SK-N-SH (cell line): ENCODE results near the gene SNX5. TPM values are rescaled to one million over a fixed set of nuclear protein-coding genes. Genes with fewer than 3 reads are reported as not detected.

Source experiments
- CTCF ChIA-PET: fragments of 300-600, 350-600 bp; formaldehyde crosslinking; extraction: SDS; loops from one replicate; lab custom pipeline; 2021; lab: Yijun Ruan, JAX
- POLR2A ChIA-PET: fragments of 350-600 bp; sonication (Branson Sonifier 250); formaldehyde crosslinking; extraction: SDS; loops from one replicate; lab custom pipeline; 2020; ENCODE audit warnings: antibody characterized with exemption, inconsistent platforms; lab: Yijun Ruan, JAX
- DNase-seq: peaks from one replicate; pipeline ENCODE4 v3.0.0; 2012
- H2AFZ ChIP-seq: fragments of 200-600 bp; sonication (generic); 2 replicates; pipeline ENCODE4 v1.8.1; 2016; ENCODE audit warnings: antibody characterized with exemption, mild to moderate bottlenecking, low read depth
- H3F3A ChIP-seq: fragments of 200-600 bp; sonication (generic); replicated peaks from 2 replicates; pipeline ENCODE3; 2016; ENCODE audit warnings: antibody characterized with exemption, mild to moderate bottlenecking; ENCODE audit not compliant: insufficient read depth
- H3K27ac ChIP-seq, 2 experiments: fragments of 200-500 bp in 1 of 2; fragments of 200-600 bp in 1 of 2; sonication (Bioruptor generic) in 1 of 2; sonication (generic), shearing (Covaris generic) in 1 of 2; 2 replicates each; pipeline versions ENCODE4 v1.5.1 to v1.6.1; 2014 to 2016; ENCODE audit warnings: low read depth in 2 of 2, inconsistent platforms in 1 of 2, low read length in 1 of 2, mild to moderate bottlenecking in 1 of 2, mixed read lengths in 1 of 2
- H3K27me3 ChIP-seq: fragments of 200-600 bp; sonication (generic), shearing (Covaris generic); 2 replicates; pipeline ENCODE4 v1.6.1; 2016; ENCODE audit warnings: mixed run types; ENCODE audit not compliant: insufficient read depth
- H3K36me3 ChIP-seq, 2 experiments: fragments of 200-500 bp in 1 of 2; fragments of 200-600 bp in 1 of 2; sonication (Bioruptor generic) in 1 of 2; sonication (generic) in 1 of 2; replicated peaks in 1 of 2; 2 replicates each; pipeline versions ENCODE3 to v1.5.1; 2014 to 2016; ENCODE audit warnings: low read length in 1 of 2, mild to moderate bottlenecking in 1 of 2; ENCODE audit not compliant: insufficient read depth in 2 of 2, control insufficient read depth in 1 of 2
- H3K4me1 ChIP-seq, 2 experiments: fragments of 200-500 bp in 1 of 2; fragments of 200-600 bp in 1 of 2; sonication (Bioruptor generic) in 1 of 2; sonication (generic), shearing (Covaris generic) in 1 of 2; 2 replicates each; pipeline versions ENCODE4 v1.5.1 to v1.6.1; 2014 to 2016; ENCODE audit warnings: low read depth in 1 of 2, low read length in 1 of 2, mixed run types in 1 of 2; ENCODE audit not compliant: insufficient read depth in 2 of 2, control insufficient read depth in 1 of 2
- H3K4me2 ChIP-seq: fragments of 200-600 bp; sonication (generic), shearing (Covaris generic); 2 replicates; pipeline ENCODE4 v1.6.1; 2017; ENCODE audit warnings: mixed run types
- H3K4me3 ChIP-seq, 2 experiments: fragments of 200-500 bp in 1 of 2; fragments of 200-600 bp in 1 of 2; sonication (Bioruptor generic) in 1 of 2; sonication (generic), shearing (Covaris generic) in 1 of 2; 2 replicates each; pipeline versions ENCODE4 v1.5.1 to v1.8.1; 2014 to 2016; ENCODE audit warnings: low read depth in 2 of 2, inconsistent platforms in 1 of 2, low read length in 1 of 2, mild to moderate bottlenecking in 1 of 2, mixed read lengths in 1 of 2, moderate library complexity in 1 of 2
- H3K79me2 ChIP-seq: fragments of 200-600 bp; sonication (generic); 2 replicates; pipeline ENCODE4 v1.8.1; 2017; ENCODE audit warnings: mild to moderate bottlenecking; ENCODE audit not compliant: insufficient read depth
- H3K9ac ChIP-seq: fragments of 200-600 bp; sonication (generic); 2 replicates; pipeline ENCODE4 v1.6.1; 2017; ENCODE audit warnings: mixed run types
- H3K9me2 ChIP-seq: fragments of 200-600 bp; sonication (generic); 2 replicates; pipeline ENCODE4 v1.6.1; 2017; ENCODE audit warnings: mixed run types
- H3K9me3 ChIP-seq: fragments of 200-600 bp; sonication (generic); 2 replicates; pipeline ENCODE4 v1.6.1; 2017; ENCODE audit warnings: mixed run types, mild to moderate bottlenecking, moderate library complexity
- H4K20me1 ChIP-seq: fragments of 200-600 bp; sonication (generic); 2 replicates; pipeline ENCODE4 v1.6.1; 2017; ENCODE audit warnings: mild to moderate bottlenecking, mixed run types; ENCODE audit not compliant: insufficient read depth
- CHD2 ChIP-seq: fragments of 150-350 bp; IDR thresholded peaks from 2 replicates; pipeline ENCODE4 v1.6.1; 2018; ENCODE audit warnings: low read length; ENCODE audit not compliant: partially characterized antibody
- ELF1 ChIP-seq: IDR thresholded peaks from 2 replicates; pipeline ENCODE4 v1.4.0; 2012
- EP300 ChIP-seq, 2 experiments: IDR thresholded peaks; 2 replicates each; pipeline versions ENCODE4 v1.4.0 to v1.6.1; 2012; ENCODE audit warnings: borderline replicate concordance in 1 of 2, low read depth in 1 of 2, low read length in 1 of 2
- FOXJ3 ChIP-seq: sonication (generic); formaldehyde crosslinking; IDR thresholded peaks from 2 replicates; pipeline ENCODE4 v1.5.1; 2020; ENCODE audit warnings: mild to moderate bottlenecking, missing genetic modification reagents
- GATA2 ChIP-seq: sonication (generic); formaldehyde crosslinking; IDR thresholded peaks from 2 replicates; pipeline ENCODE4 v1.5.0; 2020; ENCODE audit warnings: mild to moderate bottlenecking, missing genetic modification reagents
- IRF3 ChIP-seq: fragments of 150-350 bp; IDR thresholded peaks from 2 replicates; pipeline ENCODE4 v1.6.1; 2016; ENCODE audit warnings: mild to moderate bottlenecking, low read depth, low read length
- MEF2A ChIP-seq: IDR thresholded peaks from 2 replicates; pipeline ENCODE4 v1.4.0; 2012; ENCODE audit warnings: low read depth, borderline replicate concordance
- MXI1 ChIP-seq: IDR thresholded peaks from 2 replicates; pipeline ENCODE4 v1.6.1; 2012; ENCODE audit warnings: mild to moderate bottlenecking, low read depth, low read length, improper control_type of control experiment
- NFIC ChIP-seq: IDR thresholded peaks from 2 replicates; pipeline ENCODE4 v1.4.0; 2012; ENCODE audit warnings: borderline replicate concordance
- NRF1 ChIP-seq: IDR thresholded peaks from 2 replicates; pipeline ENCODE4 v1.6.1; 2012; ENCODE audit warnings: low read depth, mild to moderate bottlenecking, low read length
- RAD21 ChIP-seq: IDR thresholded peaks from 2 replicates; pipeline ENCODE4 v1.6.1; 2012; ENCODE audit warnings: mild to moderate bottlenecking, low read length
- SMC3 ChIP-seq: IDR thresholded peaks from 2 replicates; pipeline ENCODE4 v1.6.1; 2012; ENCODE audit warnings: low read depth, low read length, improper control_type of control experiment
- TAF1 ChIP-seq: IDR thresholded peaks from 2 replicates; pipeline ENCODE4 v1.6.1; 2012; ENCODE audit warnings: low read depth, mild to moderate bottlenecking, low read length, moderate library complexity, borderline replicate concordance
- TEAD4 ChIP-seq: IDR thresholded peaks from 2 replicates; pipeline ENCODE4 v1.4.0; 2012; ENCODE audit warnings: mild to moderate bottlenecking, borderline replicate concordance; ENCODE audit not compliant: insufficient read depth
- YY1 ChIP-seq: IDR thresholded peaks from 2 replicates; pipeline ENCODE4 v1.4.0; 2012; ENCODE audit warnings: low read depth, mild to moderate bottlenecking
- WGBS: methylation state at CpG from one replicate; pipeline ENCODE4 v1.1.6; 2017; ENCODE audit warnings: low lambda C conversion rate; 5-methylcytosine and 5-hydroxymethylcytosine counted together
- polyA plus RNA-seq, 3 experiments: library from polyadenylated mRNA; depleted of rRNA; stranded (reverse); fragments of >200 nt; gene quantifications; 2 replicates each; pipeline ENCODE4 v1.2.3, GENCODE V29; 2012
- TF ChIP-seq, protein P1 (sequence below): IDR thresholded peaks from 2 replicates; pipeline ENCODE4 v1.4.0; 2012; ENCODE audit warnings: low read depth, borderline replicate concordance
- TF ChIP-seq, protein P2 (sequence below): IDR thresholded peaks from 2 replicates; pipeline ENCODE4 v1.6.1; 2012; ENCODE audit warnings: mild to moderate bottlenecking, low read depth, low read length, moderate library complexity

SNX5 gene
- polyA plus RNA-seq, 1 of the 3 experiments (the other 2 are of a cell fraction), result 76.2 TPM

- 68% methylated on average over 7 of the region's 7 CpGs for WGBS
These were observed 50.6 kb downstream of the SNX5 start for GRCh38 chr20:17917832-17918618.

GRCh38 chr20:17916433-17916891, 52.1 kb downstream of the SNX5 start:
- H3K79me2 ChIP-seq, result no peaks in the 10 kb centered on the region
- H4K20me1 ChIP-seq, result no peaks in the 10 kb centered on the region
- H2AFZ ChIP-seq, result no peak overlapping the region
- H3K4me2 ChIP-seq, result no peak overlapping the region
- CTCF ChIA-PET, result interaction anchor here (1.3 kb wide), 1 partner anchor 18 kb away, joined by 4 read pairs; no protein-coding TSS in a partner anchor
- no peaks in the 10 kb centered on the region for H3K4me1 ChIP-seq
- DNase-seq, result no peak
- no peaks in the 10 kb centered on the region for H3F3A ChIP-seq
- no peaks in the 10 kb centered on the region for H3K9me3 ChIP-seq
- H3K9me2 ChIP-seq, result no peaks in the 10 kb centered on the region
- H3K4me3 ChIP-seq, result no peak overlapping the region
- H3K36me3 ChIP-seq, result no peaks in the 10 kb centered on the region
- POLR2A ChIA-PET, result no interaction called here
- H3K27me3 ChIP-seq, result peaks cover 7% of the 10 kb centered on the region; the same call in 1 of the 2 replicates
- H3K27ac ChIP-seq, result no peak overlapping the region
- no peak overlapping the region for H3K9ac ChIP-seq
- WGBS, result 49% methylated on average over 3 of the region's 3 CpGs
- TF ChIP-seq TAF1 (no peak), SMC3 (no peak), NRF1 (no peak), ELF1 (no peak), GATA2 (no peak), TEAD4 (no peak), CHD2 (no peak), RAD21 (no peak), FOXJ3 (CRISPR knock-in tag) (no peak), MXI1 (no peak), NFIC (no peak), EP300 (IDR thresholded peaks at IDR 0.05; ENCODE audit: borderline replicate concordance in 1 of 2, low read depth in 1 of 2, low read length in 1 of 2) (no peak)
- TF ChIP-seq, protein P1, sequence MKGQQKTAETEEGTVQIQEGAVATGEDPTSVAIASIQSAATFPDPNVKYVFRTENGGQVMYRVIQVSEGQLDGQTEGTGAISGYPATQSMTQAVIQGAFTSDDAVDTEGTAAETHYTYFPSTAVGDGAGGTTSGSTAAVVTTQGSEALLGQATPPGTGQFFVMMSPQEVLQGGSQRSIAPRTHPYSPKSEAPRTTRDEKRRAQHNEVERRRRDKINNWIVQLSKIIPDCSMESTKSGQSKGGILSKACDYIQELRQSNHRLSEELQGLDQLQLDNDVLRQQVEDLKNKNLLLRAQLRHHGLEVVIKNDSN, result no peak
- TF ChIP-seq, protein P2, sequence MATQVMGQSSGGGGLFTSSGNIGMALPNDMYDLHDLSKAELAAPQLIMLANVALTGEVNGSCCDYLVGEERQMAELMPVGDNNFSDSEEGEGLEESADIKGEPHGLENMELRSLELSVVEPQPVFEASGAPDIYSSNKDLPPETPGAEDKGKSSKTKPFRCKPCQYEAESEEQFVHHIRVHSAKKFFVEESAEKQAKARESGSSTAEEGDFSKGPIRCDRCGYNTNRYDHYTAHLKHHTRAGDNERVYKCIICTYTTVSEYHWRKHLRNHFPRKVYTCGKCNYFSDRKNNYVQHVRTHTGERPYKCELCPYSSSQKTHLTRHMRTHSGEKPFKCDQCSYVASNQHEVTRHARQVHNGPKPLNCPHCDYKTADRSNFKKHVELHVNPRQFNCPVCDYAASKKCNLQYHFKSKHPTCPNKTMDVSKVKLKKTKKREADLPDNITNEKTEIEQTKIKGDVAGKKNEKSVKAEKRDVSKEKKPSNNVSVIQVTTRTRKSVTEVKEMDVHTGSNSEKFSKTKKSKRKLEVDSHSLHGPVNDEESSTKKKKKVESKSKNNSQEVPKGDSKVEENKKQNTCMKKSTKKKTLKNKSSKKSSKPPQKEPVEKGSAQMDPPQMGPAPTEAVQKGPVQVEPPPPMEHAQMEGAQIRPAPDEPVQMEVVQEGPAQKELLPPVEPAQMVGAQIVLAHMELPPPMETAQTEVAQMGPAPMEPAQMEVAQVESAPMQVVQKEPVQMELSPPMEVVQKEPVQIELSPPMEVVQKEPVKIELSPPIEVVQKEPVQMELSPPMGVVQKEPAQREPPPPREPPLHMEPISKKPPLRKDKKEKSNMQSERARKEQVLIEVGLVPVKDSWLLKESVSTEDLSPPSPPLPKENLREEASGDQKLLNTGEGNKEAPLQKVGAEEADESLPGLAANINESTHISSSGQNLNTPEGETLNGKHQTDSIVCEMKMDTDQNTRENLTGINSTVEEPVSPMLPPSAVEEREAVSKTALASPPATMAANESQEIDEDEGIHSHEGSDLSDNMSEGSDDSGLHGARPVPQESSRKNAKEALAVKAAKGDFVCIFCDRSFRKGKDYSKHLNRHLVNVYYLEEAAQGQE, result no peak

More at GRCh38 chr20:17917832-17918618, 50.6 kb downstream of the SNX5 start:
- DNase-seq, result no peak
- no peaks in the 10 kb centered on the region for H3K9me3 ChIP-seq
- no peaks in the 10 kb centered on the region for H3K9me2 ChIP-seq
- ChIA-PET POLR2A (no interaction called here), CTCF (interaction anchor here (0.7 kb wide), 1 partner anchor 311 kb away, joined by 3 read pairs; no protein-coding TSS in a partner anchor)
- peaks cover 7% of the 10 kb centered on the region; the same call in 1 of the 2 replicates for H3K27me3 ChIP-seq
- no peaks in the 10 kb centered on the region for H3K36me3 ChIP-seq
- no peak overlapping the region for H3K27ac ChIP-seq
- no peaks in the 10 kb centered on the region for H3F3A ChIP-seq
- H2AFZ ChIP-seq, result no peak overlapping the region
- H3K9ac ChIP-seq, result no peak overlapping the region
- H3K79me2 ChIP-seq, result no peaks in the 10 kb centered on the region
- no peaks in the 10 kb centered on the region for H3K4me1 ChIP-seq
- no peaks in the 10 kb centered on the region for H4K20me1 ChIP-seq
- TF ChIP-seq NFIC, result no peak
- no peak for TF ChIP-seq EP300 (IDR thresholded peaks at IDR 0.05; ENCODE audit: borderline replicate concordance in 1 of 2, low read depth in 1 of 2, low read length in 1 of 2)
- TF ChIP-seq YY1, result no peak
- TF ChIP-seq MEF2A, result no peak
- TF ChIP-seq IRF3, result no peak
- TF ChIP-seq, protein P1, result no peak
- TF ChIP-seq, all 33 proteins: peak for 0
- no peak overlapping the region for H3K4me3 ChIP-seq
- H3K4me2 ChIP-seq, result no peak overlapping the region
